Hypothalamus (tissue), 51 donors: Measurements from ENCODE around the gene PLAC9.
A peak's percentile ranks its signal among the peaks of the same experiment; 100 is the strongest.

Experiments
- DNase-seq, 51 donors: peaks; one replicate each; lab custom pipeline; 2025; lab: John Stamatoyannopoulos, UW

PLAC9 gene

GRCh38 chr10:80177781-80178636 lies 45.5 kb downstream of the PLAC9 start:
- DNase-seq = no peak

DNA sequence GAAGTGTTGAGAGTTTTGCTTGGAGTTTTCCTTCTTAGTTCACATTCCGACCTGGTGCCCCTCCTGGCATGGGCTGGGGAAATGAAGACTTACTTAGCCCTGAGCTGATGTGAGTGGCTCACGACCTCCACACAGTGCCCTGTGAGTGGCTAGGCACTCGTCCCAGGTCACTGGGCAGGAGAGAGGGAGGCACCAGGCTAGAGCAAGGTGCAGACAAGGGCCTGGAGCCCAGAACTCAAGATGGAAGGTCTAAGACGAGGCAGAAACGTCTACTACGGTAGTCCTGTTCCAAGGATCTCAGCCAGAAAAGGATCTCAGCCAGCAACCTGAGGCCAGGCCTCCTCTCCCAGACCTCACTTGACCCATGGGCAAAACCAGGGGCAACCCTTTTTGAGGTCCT lies 50.5 kb downstream of the PLAC9 start:
- no peak for DNase-seq

DNA sequence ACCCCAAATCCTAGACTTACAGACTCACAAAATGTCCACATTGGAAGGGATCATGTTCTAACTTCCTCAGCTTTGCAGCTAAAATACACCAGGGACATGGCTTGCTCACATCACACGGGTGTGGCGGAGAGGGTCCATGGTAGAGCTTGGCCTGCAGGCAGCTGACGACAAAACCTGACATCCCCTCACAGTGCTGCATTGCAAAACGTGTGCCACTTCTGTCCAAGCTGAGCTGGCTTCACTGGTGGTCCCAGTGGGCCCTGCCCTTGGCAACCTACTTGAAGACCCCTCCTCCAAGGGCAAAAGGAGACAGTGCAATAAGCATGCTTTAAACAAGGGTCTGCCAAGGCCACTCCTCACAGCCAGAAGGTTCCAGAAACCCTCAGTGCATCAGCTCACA lies 50.9 kb downstream of the PLAC9 start:
- no peak for DNase-seq

- DNase-seq = no peak
Measured at GRCh38 chr10:80184291-80184690, 51.8 kb downstream of the PLAC9 start.

DNA sequence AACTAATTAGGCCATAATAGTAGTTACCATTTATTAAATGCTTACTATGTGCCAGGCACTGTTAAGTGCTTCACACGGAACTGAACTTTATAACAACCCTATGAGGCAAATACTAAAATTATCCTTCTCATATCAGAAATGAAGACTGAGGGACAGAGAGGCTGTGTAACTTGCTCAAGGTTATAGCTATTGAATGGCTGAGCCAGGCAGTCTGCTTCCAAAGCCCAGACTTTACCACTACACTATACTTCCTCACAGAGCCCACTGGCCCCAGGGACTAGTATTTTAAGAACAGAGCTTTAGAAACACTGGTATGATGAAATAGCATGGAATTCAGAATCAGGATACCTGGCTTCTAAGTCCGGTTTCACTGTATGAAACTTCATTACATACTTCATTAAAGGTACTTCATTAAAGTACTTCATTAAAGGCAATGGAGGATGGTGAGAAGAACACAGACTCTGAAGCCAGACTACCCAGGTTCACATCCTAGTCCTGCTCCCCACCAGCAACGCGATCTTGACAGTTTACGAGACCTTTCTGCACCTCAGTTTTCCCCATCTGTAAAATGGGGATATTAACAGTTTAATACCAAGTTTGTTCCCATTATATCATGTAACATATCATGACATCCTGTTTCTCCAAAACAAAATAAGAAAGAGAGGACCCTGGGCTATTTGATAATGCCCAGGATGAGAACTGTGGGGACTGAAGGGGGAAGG lies 53.2 kb downstream of the PLAC9 start:
- no peak for DNase-seq

- no peak for DNase-seq
Measured at GRCh38 chr10:80186364-80187012, 54.0 kb downstream of the PLAC9 start.

DNA sequence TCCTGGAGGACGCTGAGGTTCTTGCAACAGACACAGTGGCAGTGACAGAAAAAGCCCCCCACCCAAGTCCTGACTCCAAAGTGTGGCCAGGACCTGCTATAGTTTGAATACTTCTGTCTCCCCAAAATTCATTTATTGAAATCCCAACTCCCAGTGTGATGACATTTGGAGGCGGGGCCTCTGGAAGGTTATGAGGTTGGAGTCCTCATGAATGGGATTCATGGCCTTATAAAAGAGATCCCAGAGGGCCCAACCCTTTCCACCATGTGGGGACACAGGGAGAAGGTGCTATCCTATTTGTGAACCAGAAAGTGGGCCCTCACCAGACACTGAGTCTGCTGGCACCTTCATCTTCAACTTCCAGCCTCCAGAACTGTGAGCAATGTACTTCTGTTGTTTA lies 54.5 kb downstream of the PLAC9 start:
- DNase-seq = no peak

DNA sequence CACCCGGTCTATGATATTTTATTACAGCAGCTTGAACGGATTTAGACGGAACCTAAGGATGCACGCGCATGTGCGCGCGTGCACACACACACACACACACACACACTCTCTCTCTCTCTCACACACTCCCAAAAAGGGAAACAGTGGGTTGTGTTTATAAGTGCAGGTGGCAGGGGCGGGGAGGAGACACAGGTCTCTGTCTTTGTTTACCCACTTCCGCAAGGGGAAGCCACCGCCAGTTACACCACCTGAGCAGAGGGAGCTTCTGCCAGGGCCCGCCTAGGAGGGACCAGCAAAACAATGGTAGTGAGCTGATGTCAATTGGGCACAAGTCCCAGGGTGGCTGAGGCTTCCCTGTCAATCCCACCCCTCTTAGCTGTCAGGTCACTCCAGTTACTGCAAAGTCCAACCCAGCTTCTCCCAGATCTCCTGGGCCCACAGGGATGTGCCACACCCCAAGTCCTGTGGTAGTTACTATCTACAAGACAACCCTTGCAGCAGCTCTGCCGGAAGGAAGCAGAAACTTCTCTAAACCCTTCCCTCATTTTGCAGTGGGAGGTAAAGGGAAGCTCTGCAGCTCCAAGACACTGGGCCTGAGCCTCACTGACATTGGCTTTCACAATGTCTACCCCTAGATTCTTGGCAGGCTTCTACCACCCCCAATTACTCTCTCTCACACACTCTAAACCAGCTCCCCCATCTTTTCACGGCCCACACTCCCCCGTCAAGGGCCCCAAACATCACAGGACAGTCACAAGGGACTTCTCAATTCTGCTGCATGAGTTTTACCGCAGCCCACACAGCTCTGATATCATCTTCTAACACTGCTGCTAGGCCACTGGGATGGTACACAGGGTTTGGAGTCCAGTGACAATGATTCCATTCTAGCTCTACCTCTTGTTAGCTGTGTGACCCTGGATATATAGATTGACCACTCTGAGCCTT lies 55.2 kb downstream of the PLAC9 start:
- DNase-seq = peak in 1 of 51 donors; percentile 51

DNA sequence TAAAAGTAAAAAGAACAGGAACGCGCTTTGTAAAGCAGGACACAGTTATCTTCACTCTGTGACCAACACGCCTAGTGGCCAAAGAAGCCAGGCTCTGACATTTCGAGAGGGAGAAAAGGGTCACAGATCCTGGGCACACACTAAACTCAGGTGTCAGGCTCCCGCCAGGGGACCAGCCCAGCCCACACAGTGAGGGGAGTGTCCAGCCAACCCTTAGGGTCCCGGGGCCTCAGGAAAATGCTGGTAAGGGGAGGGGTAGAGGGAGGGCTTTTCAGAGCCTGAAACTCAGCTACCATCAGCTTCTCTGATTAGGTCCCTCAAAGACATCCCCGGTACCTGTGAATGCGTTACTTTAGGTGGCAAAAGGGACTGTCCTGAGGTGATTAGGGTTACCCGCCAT lies 56.2 kb downstream of the PLAC9 start:
- no peak for DNase-seq

DNA sequence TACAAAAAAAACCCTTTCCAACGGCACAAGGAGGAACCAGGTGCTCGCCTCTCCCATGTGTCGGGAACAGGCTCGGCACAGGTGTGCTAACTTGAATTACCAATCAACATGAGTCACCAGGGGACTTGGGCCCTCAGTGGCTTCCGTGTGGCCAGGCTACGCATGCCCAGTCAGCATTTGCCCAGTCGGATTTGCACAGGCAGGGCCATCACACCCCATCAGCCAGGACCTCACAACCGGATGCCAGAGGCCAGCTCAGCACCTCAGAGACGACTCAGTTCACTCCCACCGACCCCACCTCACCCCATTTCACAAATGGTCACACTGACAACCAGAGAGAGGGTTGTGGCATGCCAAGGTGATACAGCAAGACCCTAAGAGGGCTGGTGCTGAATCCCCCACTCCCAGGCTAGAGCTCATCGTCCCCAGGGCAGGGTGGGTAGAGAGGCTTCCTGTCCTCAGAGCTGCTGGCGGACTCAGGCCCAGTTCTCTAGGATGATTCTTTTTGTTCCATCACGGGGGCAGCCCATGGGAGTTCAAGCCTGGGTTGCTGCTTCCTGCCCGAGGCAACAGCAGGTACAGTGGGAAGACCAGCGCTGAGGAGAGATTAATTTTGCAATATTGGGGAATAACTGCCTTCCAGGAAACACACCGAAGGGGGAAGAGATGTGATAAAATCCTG lies 59.2 kb downstream of the PLAC9 start:
- no peak for DNase-seq

GRCh38 chr10:80192553-80192952 lies 60.0 kb downstream of the PLAC9 start:
- DNase-seq = no peak

GRCh38 chr10:80194373-80195045 lies 62.0 kb downstream of the PLAC9 start:
- DNase-seq = no peak
